DOHH2 (cell line): Measurements from ENCODE around the gene FAM9C.
"Not testable (repeated sequence)": the region's sequence is repeated elsewhere in the genome, so short reads cannot be mapped to it uniquely, and the experiment has no call there.

Source experiments
- H3F3A ChIP-seq: fragments of 200-600 bp; sonication (generic), shearing (Covaris generic); 2 replicates; pipeline ENCODE4 v1.6.0; 2016; ENCODE audit warnings: antibody characterized with exemption, mild to moderate bottlenecking; ENCODE audit not compliant: control insufficient read depth, insufficient read depth
- H3K27ac ChIP-seq: fragments of 200-600 bp; sonication (generic); 2 replicates; pipeline ENCODE4 v1.5.1; 2014; ENCODE audit warnings: low read depth, mild to moderate bottlenecking, low read length, moderate library complexity
- H3K27me3 ChIP-seq: fragments of 200-600 bp; sonication (generic); 2 replicates; pipeline ENCODE4 v1.6.1; 2014; ENCODE audit warnings: mild to moderate bottlenecking, low read length, mixed read lengths; ENCODE audit not compliant: control insufficient read depth
- H3K36me3 ChIP-seq: fragments of 200-600 bp; sonication (generic); 2 replicates; pipeline ENCODE4 v1.6.1; 2014; ENCODE audit warnings: mild to moderate bottlenecking, low read length, moderate library complexity, mixed read lengths; ENCODE audit not compliant: control insufficient read depth
- H3K4me1 ChIP-seq: fragments of 200-600 bp; sonication (generic); 2 replicates; pipeline ENCODE4 v1.6.1; 2014; ENCODE audit warnings: mild to moderate bottlenecking, low read length, mixed read lengths; ENCODE audit not compliant: control insufficient read depth
- H3K4me2 ChIP-seq: fragments of 200-600 bp; sonication (generic); 2 replicates; pipeline ENCODE4 v1.6.0; 2014; ENCODE audit warnings: mild to moderate bottlenecking, low read length, moderate library complexity
- H3K4me3 ChIP-seq: fragments of 200-600 bp; sonication (generic); 2 replicates; pipeline ENCODE4 v1.5.1; 2014; ENCODE audit warnings: mild to moderate bottlenecking, low read length, mixed read lengths
- H3K79me2 ChIP-seq: fragments of 200-600 bp; sonication (generic); 2 replicates; pipeline ENCODE4 v1.6.1; 2014; ENCODE audit warnings: mild to moderate bottlenecking, low read length, mixed read lengths; ENCODE audit not compliant: control insufficient read depth
- H3K9me2 ChIP-seq: fragments of 200-600 bp; sonication (generic); replicated peaks from 2 replicates; pipeline ENCODE4 v1.6.1; 2014; ENCODE audit warnings: mild to moderate bottlenecking, low read length, mixed read lengths; ENCODE audit not compliant: control insufficient read depth
- H3K9me3 ChIP-seq: fragments of 200-600 bp; sonication (generic); 2 replicates; pipeline ENCODE4 v1.6.1; 2014; ENCODE audit warnings: antibody characterized with exemption, low read length, mixed read lengths; ENCODE audit not compliant: control insufficient read depth, insufficient read depth
- H4K20me1 ChIP-seq: fragments of 200-600 bp; sonication (generic); 2 replicates; pipeline ENCODE4 v1.6.0; 2014; ENCODE audit warnings: low read depth, mild to moderate bottlenecking, antibody characterized with exemption, low read length, moderate library complexity; ENCODE audit not compliant: control insufficient read depth, insufficient read depth
- EZH2phosphoT487 ChIP-seq: fragments of 200-600 bp; sonication (generic); IDR thresholded peaks from 2 replicates; pipeline ENCODE4 v1.6.1; 2017; ENCODE audit warnings: borderline replicate concordance, mild to moderate bottlenecking, antibody characterized with exemption, low read length, moderate library complexity, mixed read lengths
- TF ChIP-seq, protein P1 (sequence below): fragments of 200-600 bp; sonication (generic); IDR thresholded peaks from one replicate; pipeline ENCODE4 v1.5.1; 2014; ENCODE audit warnings: antibody characterized with exemption, mild to moderate bottlenecking, low read depth, low read length; ENCODE audit not compliant: poor library complexity, severe bottlenecking

The FAM9C gene

GRCh38 chrX:13084611-13085010, 40.2 kb upstream of the FAM9C start:
- H3K27ac ChIP-seq, result peak overlapping the region; percentile 98
- H3K9me3 ChIP-seq, result no peaks in the 10 kb centered on the region
- no peaks in the 10 kb centered on the region for H3K27me3 ChIP-seq
- peak overlapping the region; percentile 79 for H3K4me2 ChIP-seq
- no peaks in the 10 kb centered on the region for H4K20me1 ChIP-seq
- no peaks in the 10 kb centered on the region for H3K9me2 ChIP-seq
- H3K36me3 ChIP-seq, result no peaks in the 10 kb centered on the region; the same call in 1 of the 2 replicates
- peaks cover 55% of the 10 kb centered on the region for H3F3A ChIP-seq
- TF ChIP-seq, protein P1, sequence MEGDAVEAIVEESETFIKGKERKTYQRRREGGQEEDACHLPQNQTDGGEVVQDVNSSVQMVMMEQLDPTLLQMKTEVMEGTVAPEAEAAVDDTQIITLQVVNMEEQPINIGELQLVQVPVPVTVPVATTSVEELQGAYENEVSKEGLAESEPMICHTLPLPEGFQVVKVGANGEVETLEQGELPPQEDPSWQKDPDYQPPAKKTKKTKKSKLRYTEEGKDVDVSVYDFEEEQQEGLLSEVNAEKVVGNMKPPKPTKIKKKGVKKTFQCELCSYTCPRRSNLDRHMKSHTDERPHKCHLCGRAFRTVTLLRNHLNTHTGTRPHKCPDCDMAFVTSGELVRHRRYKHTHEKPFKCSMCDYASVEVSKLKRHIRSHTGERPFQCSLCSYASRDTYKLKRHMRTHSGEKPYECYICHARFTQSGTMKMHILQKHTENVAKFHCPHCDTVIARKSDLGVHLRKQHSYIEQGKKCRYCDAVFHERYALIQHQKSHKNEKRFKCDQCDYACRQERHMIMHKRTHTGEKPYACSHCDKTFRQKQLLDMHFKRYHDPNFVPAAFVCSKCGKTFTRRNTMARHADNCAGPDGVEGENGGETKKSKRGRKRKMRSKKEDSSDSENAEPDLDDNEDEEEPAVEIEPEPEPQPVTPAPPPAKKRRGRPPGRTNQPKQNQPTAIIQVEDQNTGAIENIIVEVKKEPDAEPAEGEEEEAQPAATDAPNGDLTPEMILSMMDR, result no peak
- TF ChIP-seq EZH2phosphoT487, result no peak
- 0 out of 2 replicates have a peak, but pooled peaks cover 3% of the 10 kb centered on the region for H3K79me2 ChIP-seq
- H3K4me3 ChIP-seq, result peak overlapping the region; percentile 64
- H3K4me1 ChIP-seq, result peaks cover 96% of the 10 kb centered on the region

DNA sequence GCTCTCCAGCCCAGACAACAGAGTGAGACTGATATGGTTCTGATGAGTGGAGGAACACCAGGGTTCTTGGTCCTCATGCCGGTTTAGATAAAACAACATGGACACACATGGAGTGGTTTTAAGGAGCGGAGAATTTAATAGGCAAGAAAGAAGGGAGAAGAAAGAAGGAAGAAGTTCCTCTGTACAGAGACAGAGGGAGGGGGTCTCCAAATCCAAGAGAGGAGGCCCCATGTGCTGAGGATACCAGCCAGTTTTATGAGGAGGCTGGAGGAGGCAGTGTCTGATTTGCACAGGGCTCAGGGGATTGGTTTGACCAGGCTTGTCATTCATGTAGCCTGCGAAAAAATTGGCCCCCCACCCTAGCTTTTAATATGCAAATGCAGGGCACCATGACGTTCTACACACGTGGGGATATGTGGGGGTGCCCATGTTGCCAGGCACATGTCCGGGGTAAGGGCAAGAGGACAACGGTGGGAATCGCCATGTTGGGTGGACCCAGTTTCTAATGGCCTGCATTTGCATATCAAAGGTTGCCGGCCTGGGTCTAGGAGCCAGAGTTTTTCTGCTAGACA, 39.4 kb upstream of the FAM9C start:
- peaks cover 55% of the 10 kb centered on the region for H3F3A ChIP-seq
- H3K9me2 ChIP-seq, H4K20me1 ChIP-seq, H3K36me3 ChIP-seq, H3K9me3 ChIP-seq, H3K79me2 ChIP-seq, H3K27me3 ChIP-seq: not testable (repeated sequence)
- H3K27ac ChIP-seq, result peak overlapping the region; percentile 98
- peaks cover 99% of the 10 kb centered on the region for H3K4me1 ChIP-seq
- peak overlapping the region; percentile 64 for H3K4me3 ChIP-seq
- peak overlapping the region; percentile 79 for H3K4me2 ChIP-seq

DNA sequence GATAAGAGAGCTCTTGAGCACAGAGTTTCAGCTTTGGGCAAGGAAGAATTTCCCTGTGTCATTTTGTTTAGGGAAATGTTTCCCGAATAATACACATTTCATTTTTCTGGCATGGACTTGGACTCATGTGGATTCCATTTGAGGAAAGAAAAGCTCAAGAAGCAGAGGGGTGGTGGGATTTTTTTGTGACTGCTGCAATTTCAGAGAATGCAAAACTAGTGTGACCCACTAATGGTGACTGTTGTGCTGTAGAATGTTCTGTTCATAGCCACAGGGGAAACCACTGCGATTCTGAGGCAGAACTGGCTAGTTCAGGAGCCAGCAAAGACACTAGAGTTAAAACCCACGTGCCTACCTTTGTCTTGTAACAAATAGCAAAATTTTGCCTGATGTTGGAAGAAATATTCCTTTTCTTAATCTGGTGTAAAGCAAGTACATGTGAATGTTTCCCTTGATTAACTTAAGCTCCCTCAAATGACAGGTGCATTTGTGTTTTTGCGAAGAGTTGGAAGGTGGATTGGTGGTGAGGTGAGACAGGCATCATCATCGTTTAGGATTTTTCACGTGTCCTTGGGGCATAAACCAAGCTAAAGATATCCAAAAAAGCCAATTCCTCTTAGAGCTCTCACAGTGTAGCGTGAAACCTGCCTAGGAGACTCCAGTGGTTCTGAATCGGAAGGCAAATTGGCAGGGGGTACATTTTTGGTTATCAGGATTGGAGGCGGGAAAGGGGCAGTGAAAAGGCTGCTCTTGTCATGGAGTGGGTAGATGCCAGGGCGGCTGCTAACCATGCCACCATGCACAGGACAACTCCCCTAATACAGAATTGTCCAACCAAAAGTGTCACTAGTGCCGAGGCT, 38.0 kb upstream of the FAM9C start:
- Histone ChIP-seq H3K27me3 (no peaks in the 10 kb centered on the region), H3K27ac (peak overlapping the region; percentile 98), H4K20me1 (no peaks in the 10 kb centered on the region), H3K4me1 (peaks cover 99% of the 10 kb centered on the region), H3K9me3 (no peaks in the 10 kb centered on the region), H3K36me3 (no peaks in the 10 kb centered on the region; the same call in 1 of the 2 replicates), H3K9me2 (no peaks in the 10 kb centered on the region), H3K79me2 (0 out of 2 replicates have a peak, but pooled peaks cover 3% of the 10 kb centered on the region), H3K4me2 (peak overlapping the region; percentile 79), H3F3A (peaks cover 50% of the 10 kb centered on the region), H3K4me3 (peak overlapping the region; percentile 64)
- no peak for TF ChIP-seq EZH2phosphoT487
- TF ChIP-seq, protein P1, result no peak
